Uterus (tissue), 4 donors: ENCODE measurements around the gene LRP1B. TPM values are rescaled to one million over a fixed set of nuclear protein-coding genes. Genes with fewer than 3 reads are reported as not detected.

Source experiments
- DNase-seq, 2 donors: peaks; one replicate each; pipeline ENCODE4 v3.0.0-alpha.2; 2019 to 2020
- H3K27ac ChIP-seq, 2 donors: fragments of 200-600 bp; sonication (generic); 1 replicate in 1 of 2; 2 replicates in 1 of 2; pipeline ENCODE4 v1.5.1; 2016 to 2018
- H3K27me3 ChIP-seq, 2 donors: fragments of 200-600 bp; sonication (generic); one replicate each; pipeline ENCODE4 v1.5.1; 2018 to 2019; ENCODE audit warnings: control low read depth in 1 of 2
- H3K36me3 ChIP-seq, 2 donors: fragments of 200-600 bp; sonication (generic); one replicate each; pipeline ENCODE4 v1.5.1; 2019; ENCODE audit warnings: control low read depth in 1 of 2
- H3K4me1 ChIP-seq, 2 donors: fragments of 200-600 bp; sonication (generic); one replicate each; pipeline ENCODE4 v1.5.1; 2018 to 2019; ENCODE audit warnings: control low read depth in 1 of 2
- H3K4me3 ChIP-seq, 2 donors: fragments of 200-600 bp; sonication (generic); 1 replicate in 1 of 2; 2 replicates in 1 of 2; pipeline ENCODE4 v1.5.1; 2018 to 2019; ENCODE audit warnings: mild to moderate bottlenecking in 1 of 2
- H3K9me3 ChIP-seq, 2 donors: fragments of 200-600 bp; sonication (generic); one replicate each; pipeline ENCODE4 v1.5.1; 2019; ENCODE audit warnings: control low read depth in 1 of 2
- POLR2A ChIP-seq, 2 donors: fragments of 450-650 bp; IDR thresholded peaks; one replicate each; pipeline ENCODE4 v1.6.1; 2016; ENCODE audit warnings: antibody characterized with exemption in 2 of 2, mild to moderate bottlenecking in 1 of 2, moderate library complexity in 1 of 2
- intact Hi-C: fragments of 100-400 bp; cut with DNase I; formaldehyde crosslinking; loops from one replicate; pipeline ENCODE4 v1.15.1; 2023; ENCODE audit warnings: low total_unique reads
- total RNA-seq, 4 donors: library from RNA; depleted of rRNA in 3 of 4; stranded (reverse); fragments of >200 nt in 3 of 4; gene quantifications; one replicate each; pipeline versions ENCODE4 v1.1.0 to v1.2.4, GENCODE V29; 2014 to 2023
- TF ChIP-seq, protein P1 (sequence below), 4 experiments: fragments of 200-600 bp in 2 of 4; fragments of 450-650 bp in 2 of 4; sonication (generic) in 2 of 4; IDR thresholded peaks; one replicate each; pipeline ENCODE4 v1.5.1; 2016 to 2019; ENCODE audit warnings: antibody characterized with exemption in 4 of 4, mild to moderate bottlenecking in 2 of 4, moderate library complexity in 1 of 4
- donor health status: DM: yes; HTN: yes; CAD: no.

Gene LRP1B
- total RNA-seq, 4 donors from 2014 or later = 0.29 to 7.3 (median 0.79) TPM; not detected in 1

DNA sequence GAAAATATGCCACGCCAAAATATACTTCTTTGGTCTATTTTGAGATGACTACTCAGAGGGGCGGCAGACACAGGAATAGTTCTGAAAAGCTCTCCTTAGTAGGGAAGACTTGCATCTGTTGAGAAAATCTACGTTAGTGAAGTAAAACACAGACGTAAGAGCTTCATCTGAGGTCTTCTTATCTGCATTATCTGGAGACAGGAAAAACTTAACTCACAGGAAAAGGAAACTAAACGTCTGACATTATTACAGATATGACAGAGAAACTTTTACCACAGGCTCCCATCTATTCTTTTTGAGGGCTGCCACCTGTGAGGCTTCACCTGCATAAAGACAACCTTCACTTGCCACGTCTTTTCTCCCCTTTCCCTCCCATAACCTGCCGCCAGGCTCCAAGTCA is 1295.7 kb downstream of the LRP1B start:
- intact Hi-C loops = no loop called here
- no peaks in the 10 kb centered on the region for H3K27me3 ChIP-seq
- no peak for DNase-seq
- H3K27ac ChIP-seq = no peak overlapping the region
- H3K36me3 ChIP-seq = no peaks in the 10 kb centered on the region
- H3K4me3 ChIP-seq = no peak overlapping the region
- TF ChIP-seq, protein P1, sequence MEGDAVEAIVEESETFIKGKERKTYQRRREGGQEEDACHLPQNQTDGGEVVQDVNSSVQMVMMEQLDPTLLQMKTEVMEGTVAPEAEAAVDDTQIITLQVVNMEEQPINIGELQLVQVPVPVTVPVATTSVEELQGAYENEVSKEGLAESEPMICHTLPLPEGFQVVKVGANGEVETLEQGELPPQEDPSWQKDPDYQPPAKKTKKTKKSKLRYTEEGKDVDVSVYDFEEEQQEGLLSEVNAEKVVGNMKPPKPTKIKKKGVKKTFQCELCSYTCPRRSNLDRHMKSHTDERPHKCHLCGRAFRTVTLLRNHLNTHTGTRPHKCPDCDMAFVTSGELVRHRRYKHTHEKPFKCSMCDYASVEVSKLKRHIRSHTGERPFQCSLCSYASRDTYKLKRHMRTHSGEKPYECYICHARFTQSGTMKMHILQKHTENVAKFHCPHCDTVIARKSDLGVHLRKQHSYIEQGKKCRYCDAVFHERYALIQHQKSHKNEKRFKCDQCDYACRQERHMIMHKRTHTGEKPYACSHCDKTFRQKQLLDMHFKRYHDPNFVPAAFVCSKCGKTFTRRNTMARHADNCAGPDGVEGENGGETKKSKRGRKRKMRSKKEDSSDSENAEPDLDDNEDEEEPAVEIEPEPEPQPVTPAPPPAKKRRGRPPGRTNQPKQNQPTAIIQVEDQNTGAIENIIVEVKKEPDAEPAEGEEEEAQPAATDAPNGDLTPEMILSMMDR (IDR thresholded peaks at IDR 0.05) = no peak
- no peak for TF ChIP-seq POLR2A (IDR thresholded peaks at IDR 0.05)
- H3K4me1 ChIP-seq = no peaks in the 10 kb centered on the region
- no peaks in the 10 kb centered on the region for H3K9me3 ChIP-seq

DNA sequence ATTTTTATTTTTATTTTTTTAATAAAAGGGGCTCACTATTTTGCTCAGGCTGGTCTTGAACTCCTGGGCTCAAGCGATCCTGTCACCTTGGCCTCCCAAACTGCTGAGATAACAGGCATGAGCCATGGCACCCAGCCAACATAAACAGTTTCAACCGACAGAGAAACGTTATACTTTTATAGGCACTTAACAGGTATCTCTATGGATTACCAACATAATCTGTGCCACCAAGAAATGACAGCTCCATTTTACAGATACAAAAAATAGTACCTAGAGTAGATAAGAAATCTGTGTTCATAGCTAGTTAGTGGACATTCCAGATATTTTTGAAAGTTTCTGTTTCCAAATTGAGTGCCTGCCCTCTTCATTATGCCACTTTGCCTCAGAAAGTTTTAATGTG is 1316.7 kb downstream of the LRP1B start:
- TF ChIP-seq, protein P1 (IDR thresholded peaks at IDR 0.05) = no peak
- no peak for TF ChIP-seq POLR2A (IDR thresholded peaks at IDR 0.05)
- Histone ChIP-seq H3K9me3 (no peaks in the 10 kb centered on the region), H3K36me3 (no peaks in the 10 kb centered on the region), H3K4me1 (no peaks in the 10 kb centered on the region), H3K4me3 (no peak overlapping the region), H3K27ac (no peak overlapping the region), H3K27me3 (no peaks in the 10 kb centered on the region)
- no peak for DNase-seq
- intact Hi-C loops = no loop called here

DNA sequence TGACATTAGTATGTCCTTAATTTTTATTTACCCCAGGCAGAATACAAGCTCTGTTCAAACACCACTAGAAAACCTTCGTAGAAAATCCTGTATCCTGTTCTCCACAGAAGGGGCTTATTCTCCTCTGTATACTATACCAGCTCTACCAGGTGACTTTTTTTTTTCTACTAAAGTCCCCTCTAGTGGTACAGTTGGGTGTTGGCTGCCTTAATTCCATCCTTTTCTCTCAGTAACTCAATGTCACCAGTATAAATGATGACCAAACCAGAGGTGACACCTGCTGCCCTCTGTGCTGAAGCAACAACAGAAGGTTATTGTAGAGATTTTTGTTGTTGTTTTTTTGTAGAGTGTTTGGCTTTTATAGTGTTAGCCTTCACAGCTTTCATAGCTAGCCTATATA is 1322.0 kb downstream of the LRP1B start:
- Histone ChIP-seq H3K27me3 (no peaks in the 10 kb centered on the region), H3K36me3 (no peaks in the 10 kb centered on the region), H3K9me3 (no peaks in the 10 kb centered on the region), H3K4me1 (no peaks in the 10 kb centered on the region), H3K4me3 (no peak overlapping the region), H3K27ac (no peak overlapping the region)
- no peak for DNase-seq
- intact Hi-C loops = no loop called here
- no peak for TF ChIP-seq POLR2A (IDR thresholded peaks at IDR 0.05)
- TF ChIP-seq, protein P1 (IDR thresholded peaks at IDR 0.05) = no peak

DNA sequence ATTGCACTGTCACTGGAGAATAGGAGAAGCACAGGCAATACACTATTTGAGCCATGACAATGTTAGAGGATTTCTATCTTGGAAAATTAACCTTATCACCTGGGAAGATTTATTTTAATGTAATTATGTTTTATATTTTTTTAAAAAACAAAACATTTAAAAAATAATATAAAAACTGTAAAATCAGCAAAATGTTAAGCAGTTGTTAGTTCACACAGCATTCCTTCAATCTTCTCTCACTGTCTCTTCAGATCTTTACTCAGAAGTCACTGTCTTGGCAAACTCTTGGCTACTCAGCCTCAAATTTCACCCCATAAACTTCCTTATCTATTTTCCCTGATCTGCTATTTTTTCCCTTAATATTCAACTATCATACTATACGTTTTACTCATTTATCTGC is 1322.6 kb downstream of the LRP1B start:
- TF ChIP-seq POLR2A (IDR thresholded peaks at IDR 0.05) = no peak
- TF ChIP-seq, protein P1 (IDR thresholded peaks at IDR 0.05) = no peak
- Histone ChIP-seq H3K4me1 (no peaks in the 10 kb centered on the region), H3K27ac (no peak overlapping the region), H3K27me3 (no peaks in the 10 kb centered on the region), H3K4me3 (no peak overlapping the region), H3K9me3 (no peaks in the 10 kb centered on the region), H3K36me3 (no peaks in the 10 kb centered on the region)
- intact Hi-C loops = no loop called here
- DNase-seq = no peak

DNA sequence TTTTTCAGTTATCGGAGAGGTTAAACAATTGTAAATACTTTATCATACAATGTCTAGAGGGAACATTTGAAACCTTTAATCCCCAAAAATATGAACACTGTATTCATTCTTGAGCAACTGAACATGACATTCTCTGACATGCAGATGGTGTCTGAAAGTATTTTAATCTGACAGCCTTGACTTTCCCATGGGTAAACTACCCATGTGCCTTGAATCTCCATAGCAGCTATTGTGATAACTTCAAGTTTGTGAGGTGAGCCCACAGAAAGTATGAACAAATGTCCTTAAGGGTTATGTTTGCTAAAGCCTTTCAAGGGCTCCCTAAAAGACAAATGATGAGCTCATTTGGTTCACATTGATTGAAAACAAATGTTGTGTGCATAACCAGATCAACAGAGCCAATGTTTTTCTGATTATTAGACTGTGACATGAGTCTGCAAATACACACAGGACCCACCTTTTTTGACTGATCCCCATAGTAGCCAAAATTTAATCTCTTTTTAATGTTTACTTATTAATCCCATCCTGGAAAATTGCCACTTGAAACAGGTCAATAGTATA is 1326.0 kb downstream of the LRP1B start:
- Histone ChIP-seq H3K4me1 (no peaks in the 10 kb centered on the region), H3K27ac (no peak overlapping the region), H3K27me3 (no peaks in the 10 kb centered on the region), H3K4me3 (no peak overlapping the region), H3K36me3 (no peaks in the 10 kb centered on the region), H3K9me3 (no peaks in the 10 kb centered on the region)
- DNase-seq = no peak
- intact Hi-C loops = no loop called here
- no peak for TF ChIP-seq POLR2A (IDR thresholded peaks at IDR 0.05)
- TF ChIP-seq, protein P1 (IDR thresholded peaks at IDR 0.05) = no peak
